RWPE1 (cell line): ENCODE data around the gene GAPDHS.

Experiments used
- CTCF ChIA-PET: fragments of 350-600 bp; sonication (Branson Sonifier 250); formaldehyde crosslinking; extraction: SDS; loops from one replicate; lab custom pipeline; 2021; lab: Yijun Ruan, JAX
- POLR2A ChIA-PET: fragments of 400-600 bp; formaldehyde crosslinking; extraction: SDS; loops from one replicate; lab custom pipeline; 2020; ENCODE audit warnings: antibody characterized with exemption; ENCODE audit not compliant: low non-redundant PET; lab: Yijun Ruan, JAX
- DNase-seq: peaks from one replicate; pipeline ENCODE4 v3.0.0; 2012; ENCODE audit warnings: low spot score
- H3K27ac ChIP-seq: fragments of 450-650 bp; 2 replicates; pipeline ENCODE4 v1.5.1; 2017
- CTCF ChIP-seq: fragments of 450-650 bp; conservative IDR thresholded peaks from 2 replicates; pipeline ENCODE4 v1.5.1; 2017; ENCODE audit warnings: low read depth, mild to moderate bottlenecking

GAPDHS gene

GRCh38 chr19:35540356-35540927, 7.2 kb downstream of the GAPDHS start:
- TF ChIP-seq CTCF: no peak
- CTCF ChIA-PET: no interaction called here

GRCh38 chr19:35542209-35542608, 9.0 kb downstream of the GAPDHS start:
- POLR2A ChIA-PET: no interaction called here
- TF ChIP-seq CTCF: no peak
- CTCF ChIA-PET: interaction anchor here (0.6 to 1.1 kb wide), 2 partner anchors 32 to 235 kb away, joined by 3 to 4 read pairs; no protein-coding TSS in a partner anchor
- no peak for DNase-seq
- H3K27ac ChIP-seq: no peak overlapping the region

More at GRCh38 chr19:35540356-35540927, 7.2 kb downstream of the GAPDHS start:
- DNase-seq: no peak
- POLR2A ChIA-PET: no interaction called here
- no peak overlapping the region for H3K27ac ChIP-seq

- CTCF ChIA-PET: interaction anchor here (0.5 to 1.7 kb wide), 4 partner anchors 12 to 189 kb away, joined by 3 to 4 read pairs (median 4); no protein-coding TSS in a partner anchor
- no peak for TF ChIP-seq CTCF
Measured at GRCh38 chr19:35543280-35544109, 10.2 kb downstream of the GAPDHS start.

GRCh38 chr19:35544110-35544802, 11.0 kb downstream of the GAPDHS start:
- no peak for TF ChIP-seq CTCF
- DNase-seq: no peak
- peak overlapping the region; percentile 71 for H3K27ac ChIP-seq
- POLR2A ChIA-PET: no interaction called here
- CTCF ChIA-PET: interaction anchor here (0.5 to 1.7 kb wide), 3 partner anchors 11 to 190 kb away, joined by 4 read pairs; no protein-coding TSS in a partner anchor

More at GRCh38 chr19:35543280-35544109, 10.2 kb downstream of the GAPDHS start:
- no peak for DNase-seq
- H3K27ac ChIP-seq: peak overlapping the region; percentile 3; the same call in 1 of the 2 replicates
- POLR2A ChIA-PET: interaction anchor here (0.7 kb wide), 1 partner anchor 69 kb away, joined by 3 read pairs; no protein-coding TSS in a partner anchor

- CTCF ChIA-PET: interaction anchor here (1.7 kb wide), 1 partner anchor 35 kb away, joined by 4 read pairs; no protein-coding TSS in a partner anchor
- peak; percentile 95 for DNase-seq
- no peak for TF ChIP-seq CTCF
- H3K27ac ChIP-seq: peak within 1 kb of the TSS; percentile 71
- POLR2A ChIA-PET: no interaction called here
Measured at GRCh38 chr19:35545001-35545854, 12.0 kb downstream of the GAPDHS start, which contains the start of gene TMEM147. Gene TMEM147, plus strand, starts transcription at chr19:35545626. Its CDS starts 114 bp downstream, at chr19:35545740.
